Heart left ventricle (tissue), 16 donors: ENCODE measurements around the gene FBXW8. TPM values are rescaled to one million over a fixed set of nuclear protein-coding genes. Genes with fewer than 3 reads are reported as not detected.
A peak's percentile ranks its signal among the peaks of the same experiment; 100 is the strongest.

Source experiments
- ATAC-seq, 4 donors: fragments of 200-7000 bp; cut with Tn5 transposase; one replicate each; pipeline ENCODE4 v1.9.1; 2020 to 2022; ENCODE audit warnings: moderate library complexity in 4 of 4, mild to moderate bottlenecking in 3 of 4, moderate number of reproducible peaks in 1 of 4
- DNase-seq, 5 donors: peaks; one replicate each; pipeline ENCODE4 v3.0.0-alpha.2; 2020
- H3K27ac ChIP-seq, 12 donors: fragments of 200-600 bp; sonication (generic) in 4 of 12; one replicate each; pipeline versions ENCODE4 v1.5.0 to v1.8.0; 2016 to 2022; ENCODE audit warnings: mild to moderate bottlenecking in 2 of 12
- H3K27me3 ChIP-seq, 9 donors: fragments of 200-600 bp; sonication (generic) in 2 of 9; one replicate each; pipeline versions ENCODE4 v1.5.1 to v1.8.0; 2016 to 2022; ENCODE audit warnings: mild to moderate bottlenecking in 3 of 9
- H3K36me3 ChIP-seq, 9 donors: fragments of 200-600 bp; sonication (generic) in 2 of 9; one replicate each; pipeline versions ENCODE4 v1.5.0 to v1.8.0; 2018 to 2022; ENCODE audit warnings: mild to moderate bottlenecking in 2 of 9
- H3K4me1 ChIP-seq, 12 donors: fragments of 200-600 bp; sonication (generic) in 4 of 12; one replicate each; pipeline versions ENCODE4 v1.5.0 to v1.8.0; 2016 to 2022; ENCODE audit warnings: mild to moderate bottlenecking in 3 of 12
- H3K4me3 ChIP-seq, 12 donors: fragments of 200-600 bp; sonication (generic) in 4 of 12; one replicate each; pipeline versions ENCODE4 v1.5.0 to v1.8.0; 2017 to 2022; ENCODE audit warnings: mild to moderate bottlenecking in 9 of 12, moderate library complexity in 4 of 12
- H3K9me3 ChIP-seq, 12 donors: fragments of 200-600 bp; sonication (generic) in 4 of 12; one replicate each; pipeline versions ENCODE4 v1.5.0 to v1.8.0; 2016 to 2022; ENCODE audit warnings: mild to moderate bottlenecking in 1 of 12
- POLR2A ChIP-seq, 2 donors: fragments of 450-650 bp; IDR thresholded peaks; one replicate each; pipeline ENCODE4 v1.6.1; 2017; ENCODE audit warnings: antibody characterized with exemption in 2 of 2, mild to moderate bottlenecking in 2 of 2, moderate library complexity in 2 of 2
- WGBS, 4 donors: extraction: QIAGEN DNeasy Blood & Tissue Kit in 2 of 4; methylation state at CpG; one replicate each; pipeline versions ENCODE4 v1.1.5 to v1.1.7; 2013 to 2018; 5-methylcytosine and 5-hydroxymethylcytosine counted together
- intact Hi-C, 10 donors: fragments of 100-400 bp; cut with DNase I; formaldehyde crosslinking; loops; one replicate each; pipeline versions ENCODE4 v1.11.1 to v1.14.2; 2022
- polyA plus RNA-seq, 2 donors: library from polyadenylated mRNA; stranded (reverse); fragments of 200-250 nt; gene quantifications; one replicate each; pipeline ENCODE4 v1.2.3, GENCODE V29; 2013
- total RNA-seq, 9 donors: library from RNA; depleted of rRNA in 2 of 9; stranded (reverse); fragments of >200 nt in 2 of 9; fragmentation: NEBNext Ultra II Directional in 3 of 9; extraction: Animal tissue kit (Norgen Biotek cat#: 25700) in 3 of 9; gene quantifications; one replicate each; pipeline versions ENCODE4 v1.1.0 to v1.2.4, GENCODE V29; 2016 to 2023
- TF ChIP-seq, protein P1 (sequence below), 12 donors: fragments of 200-600 bp; sonication (generic) in 4 of 12; IDR thresholded peaks; one replicate each; pipeline versions ENCODE4 v1.5.0 to v1.8.0; 2018 to 2022; ENCODE audit warnings: antibody characterized with exemption in 12 of 12, mild to moderate bottlenecking in 5 of 12
- donor health status: ischemic (EF 13 %, LVEDD 7.1; RV severe dilation, severe dysfunction).
- donor health status: healthy with polysubstance abuse.
- donor health status: DM: no; HTN: yes; CAD: no.
- donor health status: DM: no; HTN: no; CAD: no.
- donor health status: ischemic (EF 25% LVEDD 6.9; RV normal size, moderate dysfunction).
- donor health status: ischemic (EF 25% LVEDD 5.7; RV mildly dilated, moderate dysfunction).
- donor health status: healthy.
- donor health status: DM: yes; HTN: yes; CAD: no.
- donor health status: ischemic (EF 35%, LVEDD 5.7; RV mildly dilated, moderate dysfunction).
- donor health status: nonischemic (EF 11% LVEDD 7.7; RV severe dilation, severe dysfunction).
- donor health status: DM: yes; HTN: yes; CAD: no.
- donor health status: PGD.
- donor health status: ischemic (EF 29% LVEDD 5.4; RV normal size, mild dysfunction).
- donor health status: nonischemic (EF 23%, LVEDD 6.1; RV moderate dilation, normal function).

Gene FBXW8
- total and polyA plus RNA-seq, 11 donors, result 2.4 to 9.7 (median 7.0) TPM

DNA sequence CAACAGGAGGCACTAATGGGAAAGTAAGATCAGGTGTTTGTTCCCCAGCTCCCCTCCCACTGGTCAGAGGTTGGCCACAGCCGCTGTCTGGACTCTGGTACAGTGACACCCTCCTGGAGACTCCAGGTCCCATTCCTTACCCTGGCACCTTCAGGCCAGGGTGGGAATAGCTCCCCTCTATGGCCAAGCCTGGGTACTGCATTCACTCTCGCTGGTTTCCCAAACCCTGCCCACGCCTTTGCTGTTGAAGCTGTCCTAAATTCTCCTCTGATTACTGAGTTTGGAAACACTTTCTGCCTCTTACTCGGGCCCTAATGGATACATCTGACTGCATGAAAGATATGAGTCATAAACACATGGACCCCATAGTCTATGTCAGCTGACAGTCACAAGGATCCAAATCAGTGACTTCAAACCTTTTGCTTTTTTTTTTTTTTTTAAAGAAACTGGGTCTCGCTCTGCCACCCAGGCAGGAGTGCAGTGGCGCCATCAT, 47.4 kb upstream of the FBXW8 start:
- no peak overlapping the region for H3K27ac ChIP-seq
- no peaks in the 10 kb centered on the region for H3K9me3 ChIP-seq
- H3K36me3 ChIP-seq, result no peaks in the 10 kb centered on the region
- H3K27me3 ChIP-seq, result peaks cover 0 to 3% (median 0%) of the 10 kb centered on the region in 9 donors
- 60 to 72% (median 65%) methylated on average over 6 of the region's 6 CpGs for WGBS, 4 donors
- no peak for TF ChIP-seq POLR2A (IDR thresholded peaks at IDR 0.05)
- TF ChIP-seq, protein P1, sequence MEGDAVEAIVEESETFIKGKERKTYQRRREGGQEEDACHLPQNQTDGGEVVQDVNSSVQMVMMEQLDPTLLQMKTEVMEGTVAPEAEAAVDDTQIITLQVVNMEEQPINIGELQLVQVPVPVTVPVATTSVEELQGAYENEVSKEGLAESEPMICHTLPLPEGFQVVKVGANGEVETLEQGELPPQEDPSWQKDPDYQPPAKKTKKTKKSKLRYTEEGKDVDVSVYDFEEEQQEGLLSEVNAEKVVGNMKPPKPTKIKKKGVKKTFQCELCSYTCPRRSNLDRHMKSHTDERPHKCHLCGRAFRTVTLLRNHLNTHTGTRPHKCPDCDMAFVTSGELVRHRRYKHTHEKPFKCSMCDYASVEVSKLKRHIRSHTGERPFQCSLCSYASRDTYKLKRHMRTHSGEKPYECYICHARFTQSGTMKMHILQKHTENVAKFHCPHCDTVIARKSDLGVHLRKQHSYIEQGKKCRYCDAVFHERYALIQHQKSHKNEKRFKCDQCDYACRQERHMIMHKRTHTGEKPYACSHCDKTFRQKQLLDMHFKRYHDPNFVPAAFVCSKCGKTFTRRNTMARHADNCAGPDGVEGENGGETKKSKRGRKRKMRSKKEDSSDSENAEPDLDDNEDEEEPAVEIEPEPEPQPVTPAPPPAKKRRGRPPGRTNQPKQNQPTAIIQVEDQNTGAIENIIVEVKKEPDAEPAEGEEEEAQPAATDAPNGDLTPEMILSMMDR (IDR thresholded peaks at IDR 0.05), result peak in 6 of 12 donors; percentile 8 to 39 (median 25)
- intact Hi-C loops, result no loop called here
- peaks cover 0 to 21% (median 6%) of the 10 kb centered on the region in 12 donors for H3K4me1 ChIP-seq
- ATAC-seq, result no peak
- no peak overlapping the region for H3K4me3 ChIP-seq
- no peak for DNase-seq

DNA sequence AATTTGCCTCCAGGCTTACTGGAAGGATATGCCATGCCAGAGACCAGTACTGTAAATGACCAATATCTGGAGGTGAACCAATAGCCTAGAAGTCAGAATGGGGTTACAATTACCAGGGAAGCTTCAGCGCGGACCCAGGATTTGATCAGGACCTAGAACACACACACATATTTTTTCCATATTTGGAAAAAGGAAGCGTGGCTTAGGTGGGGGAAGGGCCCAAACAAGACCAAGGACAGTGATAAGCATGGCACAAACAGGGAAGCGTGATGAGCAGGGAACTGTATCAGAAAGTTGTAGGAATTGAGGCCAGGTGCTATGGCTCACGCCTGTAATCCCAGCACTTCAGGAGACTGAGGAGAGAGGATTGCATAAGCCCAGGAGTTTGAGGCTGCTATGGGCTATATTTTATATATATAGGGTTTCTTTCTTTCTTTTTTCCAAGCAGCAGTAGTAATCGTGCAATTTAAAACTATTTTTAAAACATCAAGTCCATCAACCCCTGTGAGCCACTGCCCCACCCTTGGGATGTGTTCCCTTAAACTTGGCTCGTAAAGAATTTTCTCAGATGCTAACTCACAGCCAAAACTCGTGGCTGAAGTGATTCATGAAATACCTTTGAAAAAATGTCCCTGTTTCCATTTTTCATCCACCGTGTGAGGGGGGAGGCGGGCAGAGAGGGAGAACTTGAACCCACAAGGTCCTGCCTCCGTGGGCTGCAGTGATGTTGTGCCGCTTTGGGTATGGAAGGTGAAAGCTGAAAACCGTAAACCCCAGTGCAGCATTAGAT, 46.2 kb upstream of the FBXW8 start:
- DNase-seq (no peak), ATAC-seq (no peak)
- intact Hi-C loops, result no loop called here
- Histone ChIP-seq H3K27ac (no peak overlapping the region), H3K4me1 (peaks cover 0 to 21% (median 6%) of the 10 kb centered on the region in 12 donors), H3K36me3 (no peaks in the 10 kb centered on the region), H3K9me3 (no peaks in the 10 kb centered on the region), H3K4me3 (no peak overlapping the region), H3K27me3 (peaks cover 0 to 3% (median 0%) of the 10 kb centered on the region in 9 donors)
- TF ChIP-seq POLR2A (IDR thresholded peaks at IDR 0.05), result no peak
- TF ChIP-seq, protein P1 (IDR thresholded peaks at IDR 0.05), result no peak
- WGBS, 4 donors, result 62 to 75% (median 68%) methylated on average over 13 of the region's 13 CpGs

DNA sequence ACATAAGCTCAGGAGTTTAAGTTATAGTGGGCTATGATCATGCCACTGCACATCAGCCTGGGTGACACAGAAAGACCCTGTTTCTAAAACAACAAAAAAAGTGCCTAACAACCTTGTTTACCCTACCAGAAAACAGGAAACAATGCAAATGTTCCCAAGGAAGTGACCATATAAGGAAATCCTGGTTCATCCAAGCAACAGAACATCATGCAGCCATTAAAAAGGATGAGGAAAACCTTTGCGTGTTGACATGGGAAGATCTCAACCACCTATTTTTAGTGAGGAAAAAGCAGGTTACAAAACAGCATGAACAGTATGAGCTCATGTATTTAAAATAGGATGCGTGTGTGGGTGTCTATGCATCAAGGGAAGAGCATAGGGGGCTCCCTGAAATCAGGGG, 43.2 kb upstream of the FBXW8 start:
- Histone ChIP-seq H3K27ac (no peak overlapping the region), H3K27me3 (peaks cover 0 to 7% (median 0%) of the 10 kb centered on the region in 9 donors), H3K4me1 (no peaks in the 10 kb centered on the region), H3K9me3 (no peaks in the 10 kb centered on the region), H3K4me3 (no peak overlapping the region), H3K36me3 (no peaks in the 10 kb centered on the region)
- ATAC-seq (no peak), DNase-seq (no peak)
- TF ChIP-seq, protein P1 (IDR thresholded peaks at IDR 0.05), result no peak
- no peak for TF ChIP-seq POLR2A (IDR thresholded peaks at IDR 0.05)
- 87 to 91% (median 89%) methylated on average over 2 of the region's 2 CpGs for WGBS, 4 donors
- intact Hi-C loops, result no loop called here

DNA sequence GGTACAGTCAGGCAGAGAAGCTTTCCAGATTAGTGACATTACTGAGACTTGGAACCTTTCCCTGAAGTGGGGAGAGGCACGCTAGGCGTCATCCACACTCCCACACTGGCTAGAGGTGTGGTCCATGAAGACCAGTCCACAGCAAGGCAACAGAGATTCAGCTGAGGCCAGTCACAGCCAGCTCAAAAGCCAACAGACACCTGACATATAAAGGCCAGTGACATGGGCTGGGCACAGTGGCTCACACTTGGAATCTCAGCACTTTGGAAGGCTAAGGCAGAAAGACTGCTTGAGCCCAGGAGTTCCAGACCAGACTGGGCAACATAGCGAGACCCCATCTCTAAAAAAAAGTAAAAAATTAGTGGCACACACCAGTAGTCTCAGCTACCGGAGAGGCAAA, 40.4 kb upstream of the FBXW8 start:
- Histone ChIP-seq H3K4me3 (no peak overlapping the region), H3K9me3 (peaks cover 0 to 11% (median 0%) of the 10 kb centered on the region in 12 donors), H3K27ac (no peak overlapping the region), H3K36me3 (no peaks in the 10 kb centered on the region), H3K27me3 (peaks cover 0 to 13% (median 0%) of the 10 kb centered on the region in 9 donors), H3K4me1 (no peaks in the 10 kb centered on the region)
- ATAC-seq (no peak), DNase-seq (no peak)
- TF ChIP-seq, protein P1 (IDR thresholded peaks at IDR 0.05), result no peak
- TF ChIP-seq POLR2A (IDR thresholded peaks at IDR 0.05), result no peak
- WGBS, 4 donors, result 62 to 75% (median 66%) methylated on average over 4 of the region's 4 CpGs
- intact Hi-C loops, result no loop called here
